WTC11 (cell line): ENCODE data around the gene CAPSL. TPM values are rescaled to one million over a fixed set of nuclear protein-coding genes. Genes with fewer than 3 reads are reported as not detected.

Experiments
- ATAC-seq: fragments of 200-7000 bp; cut with Tn5 transposase; 2 replicates; pipeline ENCODE4 v1.10.0; 2021; ENCODE audit warnings: mild to moderate bottlenecking, moderate library complexity
- CTCF ChIA-PET: fragments of 300-600 bp; sonication (Branson Sonifier 250); formaldehyde crosslinking; loops from one replicate; lab custom pipeline; 2021; ENCODE audit warnings: antibody characterized with exemption; lab: Charles Lee
- POLR2A ChIA-PET: fragments of 350-600 bp; sonication (Branson Sonifier 250); formaldehyde crosslinking; loops from one replicate; lab custom pipeline; 2021; ENCODE audit warnings: antibody characterized with exemption; lab: Charles Lee
- DNase-seq: peaks from one replicate; pipeline ENCODE4 v3.0.0; 2021; ENCODE audit warnings: low spot score
- H3K27ac Mint-ChIP-seq: 2 replicates; pipeline ENCODE4 v1.8.0; 2021; ENCODE audit warnings: mixed read lengths
- H3K27me3 Mint-ChIP-seq: 2 replicates; pipeline ENCODE4 v1.8.0; 2021; ENCODE audit warnings: low read depth, mild to moderate bottlenecking, moderate library complexity, mixed read lengths
- H3K36me3 Mint-ChIP-seq: 2 replicates; pipeline ENCODE4 v1.8.0; 2021; ENCODE audit warnings: mixed read lengths
- H3K4me1 Mint-ChIP-seq: 2 replicates; pipeline ENCODE4 v1.8.0; 2022; ENCODE audit warnings: mixed read lengths
- H3K4me3 Mint-ChIP-seq: 2 replicates; pipeline ENCODE4 v1.8.0; 2021; ENCODE audit warnings: mild to moderate bottlenecking, moderate library complexity, mixed read lengths
- H3K9me3 Mint-ChIP-seq: 2 replicates; pipeline ENCODE4 v1.8.0; 2021; ENCODE audit warnings: mixed read lengths
- ARID4B ChIP-seq: sonication (generic); formaldehyde crosslinking; IDR thresholded peaks from 2 replicates; pipeline ENCODE4 v1.8.0; 2023; ENCODE audit warnings: missing genetic modification reagents, mild to moderate bottlenecking, borderline replicate concordance
- CDX4 ChIP-seq: fragments of 250-450 bp; sonication (Bioruptor Pico); IDR thresholded peaks from 2 replicates; pipeline ENCODE4 v1.9.0; 2021; ENCODE audit warnings: moderate library complexity, mild to moderate bottlenecking, inconsistent platforms, borderline replicate concordance
- CREM ChIP-seq: sonication (generic); formaldehyde crosslinking; IDR thresholded peaks from 2 replicates; pipeline ENCODE4 v1.8.1; 2022; ENCODE audit warnings: mild to moderate bottlenecking, missing genetic modification reagents, moderate library complexity
- EMX1 ChIP-seq: fragments of 250-450 bp; sonication (Bioruptor Pico); IDR thresholded peaks from 2 replicates; pipeline ENCODE4 v1.8.0; 2021; ENCODE audit warnings: mild to moderate bottlenecking
- ETV6 ChIP-seq: sonication (generic); formaldehyde crosslinking; IDR thresholded peaks from 2 replicates; pipeline ENCODE4 v1.8.1; 2022; ENCODE audit warnings: mild to moderate bottlenecking, missing genetic modification reagents
- HMGXB4 ChIP-seq: sonication (generic); formaldehyde crosslinking; IDR thresholded peaks from 2 replicates; pipeline ENCODE4 v1.8.1; 2023; ENCODE audit warnings: mild to moderate bottlenecking, moderate library complexity, missing genetic modification reagents
- JAZF1 ChIP-seq: fragments of 250-450 bp; sonication (Bioruptor Pico); IDR thresholded peaks from 2 replicates; pipeline ENCODE4 v1.9.0; 2021; ENCODE audit warnings: moderate library complexity, mild to moderate bottlenecking, inconsistent platforms
- JUN ChIP-seq: sonication (generic); formaldehyde crosslinking; IDR thresholded peaks from 2 replicates; pipeline ENCODE4 v1.8.0; 2023; ENCODE audit warnings: mild to moderate bottlenecking, missing genetic modification reagents
- MXD4 ChIP-seq: fragments of 250-450 bp; sonication (Bioruptor Pico); IDR thresholded peaks from 2 replicates; pipeline ENCODE4 v1.8.0; 2021; ENCODE audit warnings: mild to moderate bottlenecking, moderate library complexity, borderline replicate concordance
- NR3C1 ChIP-seq: sonication (generic); formaldehyde crosslinking; conservative IDR thresholded peaks from 2 replicates; pipeline ENCODE4 v1.8.1; 2023; ENCODE audit warnings: low read depth, mild to moderate bottlenecking, missing genetic modification reagents
- RELA ChIP-seq: sonication (generic); formaldehyde crosslinking; IDR thresholded peaks from 2 replicates; pipeline ENCODE4 v1.8.1; 2022; ENCODE audit warnings: missing genetic modification reagents, mild to moderate bottlenecking, borderline replicate concordance
- SOX15 ChIP-seq: fragments of 250-450 bp; sonication (Bioruptor Pico); IDR thresholded peaks from 2 replicates; pipeline ENCODE4 v1.9.0; 2021; ENCODE audit warnings: mild to moderate bottlenecking
- TCF7 ChIP-seq: sonication (generic); formaldehyde crosslinking; IDR thresholded peaks from 2 replicates; pipeline ENCODE4 v1.8.0; 2022; ENCODE audit warnings: mild to moderate bottlenecking, low read depth, missing genetic modification reagents, moderate library complexity
- TEAD4 ChIP-seq: sonication (generic); formaldehyde crosslinking; IDR thresholded peaks from 2 replicates; pipeline ENCODE4 v1.8.0; 2022; ENCODE audit warnings: mild to moderate bottlenecking, missing genetic modification reagents
- USF1 ChIP-seq: sonication (generic); formaldehyde crosslinking; IDR thresholded peaks from 2 replicates; pipeline ENCODE4 v1.8.0; 2022; ENCODE audit warnings: mild to moderate bottlenecking, missing genetic modification reagents
- USF2 ChIP-seq: sonication (generic); formaldehyde crosslinking; IDR thresholded peaks from 2 replicates; pipeline ENCODE4 v1.8.1; 2023; ENCODE audit warnings: mild to moderate bottlenecking, missing genetic modification reagents, moderate library complexity
- ZBTB43 ChIP-seq: sonication (generic); formaldehyde crosslinking; IDR thresholded peaks from 2 replicates; pipeline ENCODE4 v1.8.1; 2023; ENCODE audit warnings: mild to moderate bottlenecking, missing genetic modification reagents
- ZNF138 ChIP-seq: sonication (generic); formaldehyde crosslinking; conservative IDR thresholded peaks from 2 replicates; pipeline ENCODE4 v1.8.1; 2022; ENCODE audit warnings: mild to moderate bottlenecking, moderate library complexity, missing genetic modification reagents
- ZNF232 ChIP-seq: sonication (generic); formaldehyde crosslinking; IDR thresholded peaks from 2 replicates; pipeline ENCODE4 v1.8.0; 2022; ENCODE audit warnings: mild to moderate bottlenecking, missing genetic modification reagents
- ZNF396 ChIP-seq: fragments of 250-450 bp; sonication (Bioruptor Pico); IDR thresholded peaks from 2 replicates; pipeline ENCODE4 v1.8.0; 2021; ENCODE audit warnings: mild to moderate bottlenecking, moderate library complexity, borderline replicate concordance
- ZNF416 ChIP-seq: fragments of 250-450 bp; sonication (Bioruptor Pico); IDR thresholded peaks from 2 replicates; pipeline ENCODE4 v1.9.0; 2021; ENCODE audit warnings: mild to moderate bottlenecking, inconsistent platforms
- ZNF512 ChIP-seq: sonication (generic); formaldehyde crosslinking; IDR thresholded peaks from 2 replicates; pipeline ENCODE4 v1.8.1; 2022; ENCODE audit warnings: missing genetic modification reagents, borderline replicate concordance
- total RNA-seq: library from RNA; stranded (reverse); gene quantifications from 3 replicates; pipeline ENCODE4 v1.2.3, GENCODE V29; 2021

CAPSL gene
- total RNA-seq, 1 experiment from 2014 or later = not detected

GRCh38 chr5:35867998-35868397, 70.4 kb downstream of the CAPSL start:
- ATAC-seq = no peak
- POLR2A ChIA-PET = no interaction called here
- H3K36me3 Mint-ChIP-seq = peaks cover 6% of the 10 kb centered on the region; the same call in 1 of the 2 replicates
- peaks cover 21% of the 10 kb centered on the region for H3K9me3 Mint-ChIP-seq
- no peak for TF ChIP-seq USF1 (CRISPR knock-in tag)
- no peak for TF ChIP-seq ZNF232 (CRISPR knock-in tag)
- no peak for TF ChIP-seq ZNF138 (CRISPR knock-in tag)
- no peak for TF ChIP-seq EMX1 (CRISPR knock-in tag)
- H3K4me1 Mint-ChIP-seq = no peaks in the 10 kb centered on the region
- CTCF ChIA-PET = no interaction called here
- peaks cover 11% of the 10 kb centered on the region for H3K27me3 Mint-ChIP-seq
- no peak overlapping the region for H3K4me3 Mint-ChIP-seq
- DNase-seq = no peak
- H3K27ac Mint-ChIP-seq = no peak overlapping the region

- TF ChIP-seq ZBTB43 (CRISPR knock-in tag) (no peak), SOX15 (CRISPR knock-in tag) (no peak), TCF7 (CRISPR knock-in tag) (no peak), NR3C1 (CRISPR knock-in tag) (no peak), ETV6 (CRISPR knock-in tag) (no peak), JUN (CRISPR knock-in tag) (no peak)
- H3K4me3 Mint-ChIP-seq = no peak overlapping the region
- H3K4me1 Mint-ChIP-seq = peaks cover 32% of the 10 kb centered on the region
- ATAC-seq (no peak), DNase-seq (no peak)
- H3K9me3 Mint-ChIP-seq = peaks cover 26% of the 10 kb centered on the region
- H3K36me3 Mint-ChIP-seq = peaks cover 6% of the 10 kb centered on the region; the same call in 1 of the 2 replicates
- ChIA-PET POLR2A (no interaction called here), CTCF (no interaction called here)
- peaks cover 8% of the 10 kb centered on the region for H3K27me3 Mint-ChIP-seq
- no peak overlapping the region for H3K27ac Mint-ChIP-seq
Observed at GRCh38 chr5:35863159-35863558, 75.3 kb downstream of the CAPSL start.

- POLR2A ChIA-PET = no interaction called here
- H3K9me3 Mint-ChIP-seq = peaks cover 26% of the 10 kb centered on the region
- DNase-seq = no peak
Observed at GRCh38 chr5:35862126-35862525, 76.3 kb downstream of the CAPSL start.

More at GRCh38 chr5:35862126-35862525, 76.3 kb downstream of the CAPSL start:
- Mint-ChIP-seq H3K4me1 (peaks cover 37% of the 10 kb centered on the region), H3K36me3 (peaks cover 6% of the 10 kb centered on the region; the same call in 1 of the 2 replicates), H3K4me3 (no peak overlapping the region), H3K27ac (no peak overlapping the region), H3K27me3 (peaks cover 3% of the 10 kb centered on the region; the same call in 1 of the 2 replicates)
- TF ChIP-seq ZNF416 (CRISPR knock-in tag) (no peak), USF2 (CRISPR knock-in tag) (no peak), TEAD4 (no peak), ZNF512 (no peak), RELA (CRISPR knock-in tag) (no peak), ARID4B (CRISPR knock-in tag) (no peak), ZNF396 (CRISPR knock-in tag) (no peak), MXD4 (CRISPR knock-in tag) (no peak), ZNF232 (CRISPR knock-in tag) (no peak), CREM (no peak), HMGXB4 (CRISPR knock-in tag) (no peak), JAZF1 (CRISPR knock-in tag) (no peak), CDX4 (CRISPR knock-in tag) (no peak)
- ATAC-seq = no peak
- CTCF ChIA-PET = no interaction called here
